GM19238 (cell line): ENCODE data around the gene ISCA2.

Experiments used
- DNase-seq: peaks from one replicate; pipeline ENCODE4 v3.0.0; 2011; ENCODE audit warnings: low spot score; ENCODE audit not compliant: insufficient read length

ISCA2 gene

DNA sequence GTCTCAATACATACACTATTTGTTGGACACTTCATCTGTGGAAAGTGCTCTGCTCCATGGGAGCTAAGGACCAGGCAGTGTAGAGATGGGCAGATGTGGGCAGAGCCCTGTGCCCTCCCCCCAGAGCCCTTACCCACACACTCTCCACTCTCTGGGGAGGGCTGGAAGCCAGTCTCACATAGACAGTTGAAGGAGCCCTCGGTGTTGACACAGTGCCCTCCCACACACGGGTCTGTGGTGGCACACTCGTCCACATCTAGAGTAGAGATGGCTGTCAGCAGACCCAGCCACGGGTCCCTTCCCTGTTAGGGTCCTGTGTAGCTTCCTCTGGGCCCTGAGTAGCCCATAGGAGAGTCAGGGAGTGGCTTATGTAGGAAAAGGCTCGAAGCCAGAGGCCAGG is 14.3 kb downstream of the ISCA2 start:
- DNase-seq = no peak

GRCh38 chr14:74508292-74508731 is 14.7 kb downstream of the ISCA2 start:
- no peak for DNase-seq

DNA sequence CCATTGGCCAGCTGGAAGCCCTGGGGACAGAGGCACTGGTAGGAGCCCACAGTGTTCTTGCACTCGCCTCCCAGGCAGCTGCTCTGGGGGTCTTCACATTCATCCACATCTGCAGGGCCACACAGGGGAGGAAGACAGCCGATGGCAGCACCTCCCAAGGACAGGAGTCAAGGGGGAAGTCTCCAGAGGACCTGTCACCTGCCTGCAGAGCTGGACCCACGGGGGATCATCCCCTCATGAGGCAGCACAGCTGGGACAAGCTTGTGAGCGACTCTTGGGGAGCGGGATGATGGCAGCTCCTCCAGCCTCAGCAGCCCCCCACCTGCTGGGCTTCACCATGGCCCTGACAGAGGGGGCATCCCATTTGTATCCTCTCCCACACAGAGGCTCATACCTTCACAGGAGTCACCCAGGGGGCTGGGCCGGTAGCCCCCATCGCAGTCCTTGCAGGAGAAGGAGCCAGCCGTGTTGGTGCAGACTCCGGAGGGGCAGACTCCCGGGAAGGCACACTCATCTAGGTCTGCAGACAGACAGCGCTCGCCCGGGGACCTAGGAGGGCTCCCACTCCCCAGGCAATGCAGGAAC is 15.4 kb downstream of the ISCA2 start:
- DNase-seq = no peak

GRCh38 chr14:74509587-74510222 is 16.1 kb downstream of the ISCA2 start:
- no peak for DNase-seq

GRCh38 chr14:74510223-74510931 is 16.8 kb downstream of the ISCA2 start:
- no peak for DNase-seq

DNA sequence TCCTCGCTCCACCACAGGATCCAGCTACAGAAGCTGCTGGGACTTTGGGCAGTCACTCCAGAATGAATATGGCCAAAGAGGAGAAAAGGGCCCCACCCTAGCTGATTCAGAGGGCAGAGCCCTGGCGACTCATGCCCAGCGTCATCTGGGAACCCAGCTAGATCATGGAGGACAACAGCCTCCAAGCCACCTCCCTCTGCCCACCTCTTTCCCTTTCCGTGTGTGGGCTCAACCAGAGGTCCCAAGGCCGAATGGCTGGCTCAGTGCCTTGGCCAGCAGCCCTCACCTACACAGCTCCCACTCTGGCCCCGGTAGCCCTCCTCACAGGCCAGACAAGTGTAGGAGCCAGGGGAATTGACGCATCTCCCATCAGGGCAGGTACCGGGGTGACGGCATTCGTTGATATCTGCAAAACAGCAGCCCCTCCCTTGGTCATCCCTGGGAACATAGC is 17.4 kb downstream of the ISCA2 start:
- DNase-seq = no peak

- DNase-seq = no peak
Observed at GRCh38 chr14:74511966-74512830, 18.6 kb downstream of the ISCA2 start.

GRCh38 chr14:74514471-74514941 is 20.9 kb downstream of the ISCA2 start:
- DNase-seq = no peak

- no peak for DNase-seq
Observed at GRCh38 chr14:74515891-74516412, 22.4 kb downstream of the ISCA2 start.

GRCh38 chr14:74516451-74517160 is 23.0 kb downstream of the ISCA2 start:
- no peak for DNase-seq

DNA sequence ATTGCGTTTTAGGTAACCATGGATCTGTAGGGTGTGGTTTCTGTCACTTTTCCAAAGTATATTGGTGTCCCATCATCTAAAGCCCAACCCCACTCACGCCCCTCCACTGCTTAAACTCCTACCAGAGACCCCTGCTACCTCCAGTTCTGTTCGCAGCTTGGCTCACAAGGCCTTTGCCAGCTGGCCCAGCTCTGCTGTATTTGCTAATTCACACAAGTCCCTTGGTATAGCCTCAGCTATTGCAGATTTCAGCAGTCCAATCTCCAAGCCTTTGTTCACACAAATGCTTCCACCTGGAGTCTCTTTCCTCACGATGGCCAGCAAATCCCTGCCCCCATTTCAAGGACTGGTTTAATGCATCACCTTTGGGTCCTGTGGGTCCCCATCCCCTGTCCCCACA is 24.2 kb downstream of the ISCA2 start:
- DNase-seq = no peak

GRCh38 chr14:74518221-74518620 is 24.7 kb downstream of the ISCA2 start:
- DNase-seq = no peak

DNA sequence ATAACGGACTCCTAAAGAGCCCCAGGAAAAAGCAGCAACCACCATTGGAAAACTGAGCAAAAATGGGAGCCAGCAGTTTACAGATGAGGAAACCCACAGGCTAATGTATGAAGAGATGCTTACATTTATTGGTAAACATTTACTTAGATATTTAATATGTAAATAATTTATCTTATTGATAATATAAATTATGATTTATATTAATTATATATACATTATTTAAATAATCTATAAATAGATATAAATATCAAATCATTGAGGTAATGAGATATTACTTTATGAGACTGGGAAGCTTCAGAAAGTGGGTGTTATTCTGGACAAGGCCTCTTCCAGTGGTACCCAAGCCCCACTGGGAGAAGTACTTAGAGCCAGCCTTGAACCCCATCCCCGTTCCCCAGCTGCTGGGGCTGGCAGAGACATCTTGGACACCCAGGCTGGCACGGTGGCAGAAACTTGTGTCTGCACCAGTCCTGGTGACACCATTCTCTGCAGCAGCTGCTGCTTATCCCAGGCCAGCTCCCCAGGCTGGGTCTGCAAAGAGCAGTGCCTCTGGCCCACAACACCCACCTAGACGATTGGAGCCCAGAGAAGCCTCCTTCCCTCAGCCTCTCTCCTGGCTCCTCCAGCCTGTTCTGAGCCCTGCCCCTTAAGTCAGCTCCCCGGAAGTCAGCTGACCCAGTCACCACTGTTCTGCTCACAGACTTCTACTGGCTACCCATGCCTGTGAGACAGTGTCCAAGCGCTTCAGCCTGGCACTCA is 25.9 kb downstream of the ISCA2 start:
- DNase-seq = no peak

GRCh38 chr14:74521756-74522155 is 28.2 kb downstream of the ISCA2 start:
- no peak for DNase-seq

GRCh38 chr14:74522740-74523139 is 29.2 kb downstream of the ISCA2 start:
- DNase-seq = no peak

GRCh38 chr14:74524076-74524811 is 30.7 kb downstream of the ISCA2 start:
- DNase-seq = no peak

DNA sequence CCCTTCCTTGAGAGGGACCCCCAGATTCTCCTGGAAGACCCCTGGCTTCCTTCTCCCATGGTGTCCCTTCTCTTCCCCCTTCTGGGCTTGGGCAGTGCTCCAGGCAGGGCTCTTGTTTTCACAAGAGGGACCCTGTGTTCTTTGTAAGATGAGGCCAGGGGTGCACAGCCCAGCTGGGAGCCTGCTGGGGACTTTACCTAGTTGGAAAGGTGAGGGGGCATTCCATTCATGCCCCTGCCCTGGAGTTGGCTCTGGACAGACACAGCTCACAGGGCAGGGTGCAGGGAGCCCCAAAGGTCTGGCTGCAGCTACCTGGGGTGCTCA is 31.2 kb downstream of the ISCA2 start:
- DNase-seq = no peak

DNA sequence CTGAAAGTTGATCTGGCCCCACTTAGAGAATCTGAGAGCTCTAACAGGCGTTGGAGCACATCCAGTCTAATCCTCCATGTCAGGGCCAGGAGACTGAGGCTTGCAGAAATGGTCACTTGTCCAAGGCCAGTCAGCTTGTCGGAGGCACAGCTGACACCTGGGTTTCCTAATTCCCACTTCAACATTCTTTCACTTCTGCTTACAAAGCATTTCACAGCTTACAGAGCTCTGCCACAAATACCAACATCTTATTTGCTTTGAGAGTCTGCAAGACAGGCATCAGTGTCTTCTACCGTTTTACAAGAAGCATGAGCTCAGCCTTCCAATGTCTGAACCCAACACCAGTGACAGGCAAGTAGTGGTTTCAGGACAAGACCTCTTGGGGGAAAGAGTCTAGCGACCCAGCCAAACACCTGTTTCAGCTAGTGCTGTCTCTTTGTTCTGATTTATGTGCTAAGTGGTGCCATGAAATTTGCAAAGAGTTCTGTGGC is 31.8 kb downstream of the ISCA2 start:
- peak; percentile 16 for DNase-seq

- no peak for DNase-seq
Observed at GRCh38 chr14:74526854-74527585, 33.5 kb downstream of the ISCA2 start.
